Measurements from ENCODE around the gene TMEM95.
A peak's percentile ranks its signal among the peaks of the same experiment; 100 is the strongest.
"Not testable (repeated sequence)": the region's sequence is repeated elsewhere in the genome, so short reads cannot be mapped to it uniquely, and the experiment has no call there.

Gene TMEM95

DNA sequence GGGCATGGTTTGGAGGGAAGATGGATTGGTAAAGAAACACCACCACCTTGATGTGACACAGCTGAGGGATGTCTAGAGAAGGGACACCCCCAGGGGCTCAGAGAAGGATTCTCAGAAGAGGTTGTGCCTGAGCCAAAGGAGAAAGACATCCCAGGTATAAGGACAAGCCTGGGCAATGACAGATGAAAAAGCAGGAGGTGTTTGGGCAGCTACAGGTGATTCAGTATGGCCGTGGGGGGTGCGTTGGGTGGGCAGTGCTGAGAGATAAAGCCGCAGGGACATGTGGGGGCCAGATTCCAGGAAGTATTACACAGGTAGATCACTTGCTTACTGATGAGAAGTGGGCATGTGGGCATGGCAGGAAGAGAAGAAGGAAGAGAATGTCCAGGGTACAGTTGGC is 7.0 kb downstream of the TMEM95 start:
- Histone ChIP-seq H3K4me1 (ENCODE audit: control insufficient read depth, insufficient read depth, low read length) (no peaks in the 10 kb centered on the region), H3K4me3 (ENCODE audit: low read depth, low read length) (no peak overlapping the region), H3K9me3 (ENCODE audit: control insufficient read depth, insufficient read depth, low read depth, low read length) (no peaks in the 10 kb centered on the region), H3K27ac (ENCODE audit: extremely low read depth, low read depth, low read length) (no peak overlapping the region), H3K36me3 (ENCODE audit: control insufficient read depth in 2 of 2, insufficient read depth in 1 of 2, low read length in 2 of 2) (no peaks in the 10 kb centered on the region)
- ChIA-PET POLR2A (interaction anchor here (0.6 to 1.0 kb wide), 3 partner anchors 10 to 199 kb away, joined by 3 to 4 read pairs (median 4); no protein-coding TSS in a partner anchor), CTCF (interaction anchor here (0.8 to 2.0 kb wide), 4 partner anchors 9 to 199 kb away, joined by 3 to 11 read pairs (median 4); no protein-coding TSS in a partner anchor)
- TF ChIP-seq, protein P1, sequence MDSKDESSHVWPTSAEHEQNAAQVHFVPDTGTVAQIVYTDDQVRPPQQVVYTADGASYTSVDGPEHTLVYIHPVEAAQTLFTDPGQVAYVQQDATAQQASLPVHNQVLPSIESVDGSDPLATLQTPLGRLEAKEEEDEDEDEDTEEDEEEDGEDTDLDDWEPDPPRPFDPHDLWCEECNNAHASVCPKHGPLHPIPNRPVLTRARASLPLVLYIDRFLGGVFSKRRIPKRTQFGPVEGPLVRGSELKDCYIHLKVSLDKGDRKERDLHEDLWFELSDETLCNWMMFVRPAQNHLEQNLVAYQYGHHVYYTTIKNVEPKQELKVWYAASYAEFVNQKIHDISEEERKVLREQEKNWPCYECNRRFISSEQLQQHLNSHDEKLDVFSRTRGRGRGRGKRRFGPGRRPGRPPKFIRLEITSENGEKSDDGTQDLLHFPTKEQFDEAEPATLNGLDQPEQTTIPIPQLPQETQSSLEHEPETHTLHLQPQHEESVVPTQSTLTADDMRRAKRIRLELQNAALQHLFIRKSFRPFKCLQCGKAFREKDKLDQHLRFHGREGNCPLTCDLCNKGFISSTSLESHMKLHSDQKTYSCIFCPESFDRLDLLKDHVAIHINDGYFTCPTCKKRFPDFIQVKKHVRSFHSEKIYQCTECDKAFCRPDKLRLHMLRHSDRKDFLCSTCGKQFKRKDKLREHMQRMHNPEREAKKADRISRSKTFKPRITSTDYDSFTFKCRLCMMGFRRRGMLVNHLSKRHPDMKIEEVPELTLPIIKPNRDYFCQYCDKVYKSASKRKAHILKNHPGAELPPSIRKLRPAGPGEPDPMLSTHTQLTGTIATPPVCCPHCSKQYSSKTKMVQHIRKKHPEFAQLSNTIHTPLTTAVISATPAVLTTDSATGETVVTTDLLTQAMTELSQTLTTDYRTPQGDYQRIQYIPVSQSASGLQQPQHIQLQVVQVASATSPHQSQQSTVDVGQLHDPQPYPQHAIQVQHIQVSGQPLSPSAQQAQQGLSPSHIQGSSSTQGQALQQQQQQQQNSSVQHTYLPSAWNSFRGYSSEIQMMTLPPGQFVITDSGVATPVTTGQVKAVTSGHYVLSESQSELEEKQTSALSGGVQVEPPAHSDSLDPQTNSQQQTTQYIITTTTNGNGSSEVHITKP (tag by site-specific recombination; IDR thresholded peaks at IDR 0.05) = peak; percentile 80
- TF ChIP-seq SCRT2 (tag by site-specific recombination; IDR thresholded peaks at IDR 0.05) = no peak
- TF ChIP-seq, protein P2, sequence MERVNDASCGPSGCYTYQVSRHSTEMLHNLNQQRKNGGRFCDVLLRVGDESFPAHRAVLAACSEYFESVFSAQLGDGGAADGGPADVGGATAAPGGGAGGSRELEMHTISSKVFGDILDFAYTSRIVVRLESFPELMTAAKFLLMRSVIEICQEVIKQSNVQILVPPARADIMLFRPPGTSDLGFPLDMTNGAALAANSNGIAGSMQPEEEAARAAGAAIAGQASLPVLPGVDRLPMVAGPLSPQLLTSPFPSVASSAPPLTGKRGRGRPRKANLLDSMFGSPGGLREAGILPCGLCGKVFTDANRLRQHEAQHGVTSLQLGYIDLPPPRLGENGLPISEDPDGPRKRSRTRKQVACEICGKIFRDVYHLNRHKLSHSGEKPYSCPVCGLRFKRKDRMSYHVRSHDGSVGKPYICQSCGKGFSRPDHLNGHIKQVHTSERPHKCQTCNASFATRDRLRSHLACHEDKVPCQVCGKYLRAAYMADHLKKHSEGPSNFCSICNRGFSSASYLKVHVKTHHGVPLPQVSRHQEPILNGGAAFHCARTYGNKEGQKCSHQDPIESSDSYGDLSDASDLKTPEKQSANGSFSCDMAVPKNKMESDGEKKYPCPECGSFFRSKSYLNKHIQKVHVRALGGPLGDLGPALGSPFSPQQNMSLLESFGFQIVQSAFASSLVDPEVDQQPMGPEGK (tag by site-specific recombination; IDR thresholded peaks at IDR 0.05) = no peak
- no peak for TF ChIP-seq ZNF350 (tag by site-specific recombination; IDR thresholded peaks at IDR 0.05)
- TF ChIP-seq GLIS1 (tag by site-specific recombination; IDR thresholded peaks at IDR 0.05) = peak; percentile 14; the same call in 1 of the 2 replicates
- TF ChIP-seq ZNF830 (tag by site-specific recombination; IDR thresholded peaks at IDR 0.05; ENCODE audit: low read depth) = no peak

GRCh38 chr17:7363311-7363710 is 8.4 kb downstream of the TMEM95 start:
- H3K27ac ChIP-seq (ENCODE audit: extremely low read depth, low read depth, low read length) = no peak overlapping the region
- no peaks in the 10 kb centered on the region for H3K9me3 ChIP-seq (ENCODE audit: control insufficient read depth, insufficient read depth, low read depth, low read length)
- no peaks in the 10 kb centered on the region for H3K4me1 ChIP-seq (ENCODE audit: control insufficient read depth, insufficient read depth, low read length)
- no peaks in the 10 kb centered on the region for H3K36me3 ChIP-seq (ENCODE audit: control insufficient read depth in 2 of 2, insufficient read depth in 1 of 2, low read length in 2 of 2)
- ChIA-PET POLR2A (interaction anchor here (0.6 to 0.9 kb wide), 5 partner anchors 13 to 759 kb away, joined by 3 to 4 read pairs (median 3); no protein-coding TSS in a partner anchor), CTCF (interaction anchor here (1.2 kb wide), 1 partner anchor 197 kb away, joined by 6 read pairs; no protein-coding TSS in a partner anchor)
- TF ChIP-seq ZFHX2 (tag by site-specific recombination; conservative IDR thresholded peaks at IDR 0.05) (peak; percentile 43; the same call in 1 of the 2 replicates), KLF10 (tag by site-specific recombination; IDR thresholded peaks at IDR 0.05) (no peak)
- no peak overlapping the region for H3K4me3 ChIP-seq (ENCODE audit: low read depth, low read length)

DNA sequence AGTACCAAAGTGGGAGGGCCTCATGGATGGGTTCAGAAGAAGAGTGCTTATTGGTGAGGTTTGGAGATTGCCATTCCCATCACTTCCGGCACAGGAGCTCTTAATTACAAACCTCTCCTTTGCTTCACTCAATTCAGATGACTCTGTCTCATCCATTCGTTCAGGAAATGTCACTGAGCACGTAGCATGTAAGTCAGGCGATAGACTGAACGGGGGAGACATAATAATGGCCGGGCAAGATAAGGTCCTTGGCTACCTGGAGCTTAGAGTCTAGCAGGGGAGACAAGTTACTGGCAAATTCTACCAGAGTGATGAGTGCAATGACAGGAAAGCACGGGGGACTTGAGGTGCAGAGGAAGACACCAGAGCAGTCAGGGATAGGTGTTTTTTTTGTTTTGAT is 11.0 kb downstream of the TMEM95 start:
- POLR2A ChIA-PET; H3K36me3 ChIP-seq (ENCODE audit: control insufficient read depth in 2 of 2, insufficient read depth in 1 of 2, low read length in 2 of 2); H3K4me3 ChIP-seq (ENCODE audit: low read depth, low read length); H3K4me1 ChIP-seq (ENCODE audit: control insufficient read depth, insufficient read depth, low read length); H3K9me3 ChIP-seq (ENCODE audit: control insufficient read depth, insufficient read depth, low read depth, low read length); H3K27ac ChIP-seq (ENCODE audit: extremely low read depth, low read depth, low read length): not testable (repeated sequence)
- CTCF ChIA-PET = interaction anchor here (0.6 to 2.6 kb wide), 2 partner anchors 10 to 104 kb away, joined by 7 to 13 read pairs; no protein-coding TSS in a partner anchor

GRCh38 chr17:7367083-7367482 is 12.1 kb downstream of the TMEM95 start:
- ChIA-PET CTCF (interaction anchor here (0.7 to 2.6 kb wide), 3 partner anchors 11 to 37 kb away, joined by 3 to 13 read pairs (median 4); partner anchors contain the start of gene TMEM256), POLR2A (interaction anchor here (0.6 kb wide), 1 partner anchor 18 kb away, joined by 3 read pairs; no protein-coding TSS in a partner anchor)
- no peaks in the 10 kb centered on the region for H3K36me3 ChIP-seq (ENCODE audit: control insufficient read depth in 2 of 2, insufficient read depth in 1 of 2, low read length in 2 of 2)
- TF ChIP-seq ZNF221 (tag by site-specific recombination; IDR thresholded peaks at IDR 0.05; ENCODE audit: borderline replicate concordance) (no peak), ZBTB8A (tag by site-specific recombination; IDR thresholded peaks at IDR 0.05) (no peak), ZNF514 (tag by site-specific recombination; IDR thresholded peaks at IDR 0.05) (no peak), ZNF639 (tag by site-specific recombination; IDR thresholded peaks at IDR 0.05) (no peak)
- TF ChIP-seq, protein P3, sequence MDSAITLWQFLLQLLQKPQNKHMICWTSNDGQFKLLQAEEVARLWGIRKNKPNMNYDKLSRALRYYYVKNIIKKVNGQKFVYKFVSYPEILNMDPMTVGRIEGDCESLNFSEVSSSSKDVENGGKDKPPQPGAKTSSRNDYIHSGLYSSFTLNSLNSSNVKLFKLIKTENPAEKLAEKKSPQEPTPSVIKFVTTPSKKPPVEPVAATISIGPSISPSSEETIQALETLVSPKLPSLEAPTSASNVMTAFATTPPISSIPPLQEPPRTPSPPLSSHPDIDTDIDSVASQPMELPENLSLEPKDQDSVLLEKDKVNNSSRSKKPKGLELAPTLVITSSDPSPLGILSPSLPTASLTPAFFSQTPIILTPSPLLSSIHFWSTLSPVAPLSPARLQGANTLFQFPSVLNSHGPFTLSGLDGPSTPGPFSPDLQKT (IDR thresholded peaks at IDR 0.05; ENCODE audit: borderline replicate concordance, low read depth, low read length) = no peak
- no peaks in the 10 kb centered on the region for H3K4me1 ChIP-seq (ENCODE audit: control insufficient read depth, insufficient read depth, low read length)
- H3K27ac ChIP-seq (ENCODE audit: extremely low read depth, low read depth, low read length) = no peak overlapping the region
- H3K9me3 ChIP-seq (ENCODE audit: control insufficient read depth, insufficient read depth, low read depth, low read length) = no peaks in the 10 kb centered on the region
- H3K4me3 ChIP-seq (ENCODE audit: low read depth, low read length) = no peak overlapping the region
